MM.1S (cell line): ENCODE results near the gene FOXN4.

Experiments used
- EZH2phosphoT487 ChIP-seq: fragments of 300-600 bp; sonication (generic); IDR thresholded peaks from 2 replicates; pipeline ENCODE4 v1.6.1; 2018; ENCODE audit warnings: antibody characterized with exemption, low read length
- TF ChIP-seq, protein P1 (sequence below): fragments of 300-600 bp; sonication (generic); IDR thresholded peaks from 2 replicates; pipeline ENCODE4 v1.5.1; 2016; ENCODE audit warnings: antibody characterized with exemption, low read length, mixed read lengths

DNA sequence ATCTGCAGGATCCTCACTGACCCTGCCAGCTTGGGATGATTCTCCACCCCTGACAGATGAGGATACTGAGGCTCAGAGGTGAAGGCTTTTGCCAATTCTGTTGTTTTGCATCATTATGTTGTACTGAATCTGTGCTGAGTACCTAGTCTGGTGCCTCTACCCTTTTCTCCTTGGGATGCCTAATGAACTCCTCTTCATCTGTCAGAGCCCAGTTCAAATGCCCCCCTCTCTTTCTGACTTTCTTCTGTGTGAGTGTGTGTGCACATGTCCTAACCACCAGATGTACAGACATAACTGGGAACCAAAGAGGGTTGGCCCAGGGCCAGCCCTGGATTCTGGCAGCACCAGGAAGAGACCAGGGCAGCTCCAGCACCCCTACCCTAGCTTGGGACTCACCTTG is 22.8 kb downstream of the FOXN4 start:
- TF ChIP-seq, protein P1, sequence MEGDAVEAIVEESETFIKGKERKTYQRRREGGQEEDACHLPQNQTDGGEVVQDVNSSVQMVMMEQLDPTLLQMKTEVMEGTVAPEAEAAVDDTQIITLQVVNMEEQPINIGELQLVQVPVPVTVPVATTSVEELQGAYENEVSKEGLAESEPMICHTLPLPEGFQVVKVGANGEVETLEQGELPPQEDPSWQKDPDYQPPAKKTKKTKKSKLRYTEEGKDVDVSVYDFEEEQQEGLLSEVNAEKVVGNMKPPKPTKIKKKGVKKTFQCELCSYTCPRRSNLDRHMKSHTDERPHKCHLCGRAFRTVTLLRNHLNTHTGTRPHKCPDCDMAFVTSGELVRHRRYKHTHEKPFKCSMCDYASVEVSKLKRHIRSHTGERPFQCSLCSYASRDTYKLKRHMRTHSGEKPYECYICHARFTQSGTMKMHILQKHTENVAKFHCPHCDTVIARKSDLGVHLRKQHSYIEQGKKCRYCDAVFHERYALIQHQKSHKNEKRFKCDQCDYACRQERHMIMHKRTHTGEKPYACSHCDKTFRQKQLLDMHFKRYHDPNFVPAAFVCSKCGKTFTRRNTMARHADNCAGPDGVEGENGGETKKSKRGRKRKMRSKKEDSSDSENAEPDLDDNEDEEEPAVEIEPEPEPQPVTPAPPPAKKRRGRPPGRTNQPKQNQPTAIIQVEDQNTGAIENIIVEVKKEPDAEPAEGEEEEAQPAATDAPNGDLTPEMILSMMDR = no peak
- TF ChIP-seq EZH2phosphoT487 = no peak
